HepG2 (cell line): Measurements from ENCODE around the gene AP4M1. TPM values are rescaled to one million over a fixed set of nuclear protein-coding genes. Genes with fewer than 3 reads are reported as not detected.

ENCODE experiments used
- ATAC-seq: fragments of 200-7000 bp; cut with Tn5 transposase; 3 replicates; pipeline ENCODE4 v1.9.1; 2020; ENCODE audit warnings: mild to moderate bottlenecking, moderate library complexity
- BruUV-seq: library from RNA; stranded (reverse); fragments of 400-500 nt; replicated peaks from 2 replicates; lab custom pipeline; 2021; lab: Mats Ljungman, UMichigan
- CTCF ChIA-PET: fragments of 300-600 bp; formaldehyde crosslinking; extraction: SDS; loops from one replicate; lab custom pipeline; 2021; ENCODE audit warnings: low total read pairs, inconsistent platforms, low intra/inter-chr PET ratio; lab: Yijun Ruan, JAX
- POLR2A ChIA-PET: fragments of 350-600 bp; sonication (Branson Sonifier 250); formaldehyde crosslinking; loops from one replicate; lab custom pipeline; 2020; ENCODE audit warnings: antibody characterized with exemption, inconsistent platforms; lab: Yijun Ruan, JAX
- DNase-seq: peaks from one replicate; pipeline ENCODE4 v3.0.0-alpha.2; 2015; ENCODE audit warnings: low spot score
- FAIRE-seq: peaks from 3 replicates; lab custom pipeline; 2011; peaks lifted over from hg19 to GRCh38; lab: Jason Lieb, UNC
- H2AFZ ChIP-seq: one replicate; pipeline ENCODE4 v1.6.1; 2011; ENCODE audit warnings: low read length, inconsistent platforms
- H3K27ac ChIP-seq: fragments of 300-600 bp; 3 replicates; pipeline ENCODE4 v1.8.0; 2011; ENCODE audit warnings: mixed run types, mild to moderate bottlenecking, mixed read lengths, low read length, inconsistent platforms; ENCODE audit not compliant: insufficient read depth; ENCODE audit errors: extremely low read length
- H3K27me3 ChIP-seq, 2 experiments: fragments of 200-600 bp in 1 of 2; 2 replicates in 1 of 2; 3 replicates in 1 of 2; pipeline versions ENCODE4 v1.6.0 to v1.8.0; 2011; ENCODE audit warnings: low read length in 2 of 2, mild to moderate bottlenecking in 2 of 2, moderate library complexity in 2 of 2, inconsistent platforms in 1 of 2; ENCODE audit not compliant: insufficient read depth in 2 of 2, control insufficient read depth in 1 of 2
- H3K36me3 ChIP-seq, 2 experiments: fragments of 200-600 bp in 1 of 2; replicated peaks in 1 of 2; 2 replicates in 1 of 2; 3 replicates in 1 of 2; pipeline versions ENCODE4 v1.5.1 to v1.8.0; 2011; ENCODE audit warnings: low read length in 2 of 2, inconsistent platforms in 1 of 2; ENCODE audit not compliant: insufficient read depth in 2 of 2, control insufficient read depth in 1 of 2
- H3K4me1 ChIP-seq: 2 replicates; pipeline ENCODE4 v1.5.1; 2012; ENCODE audit warnings: low read length, inconsistent platforms; ENCODE audit not compliant: insufficient read depth
- H3K4me2 ChIP-seq: 2 replicates; pipeline ENCODE4 v1.6.0; 2011; ENCODE audit warnings: low read depth, low read length, inconsistent platforms
- H3K4me3 ChIP-seq, 3 experiments: fragments of 200-600 bp in 1 of 3; sonication (generic), shearing (Covaris generic) in 1 of 3; replicated peaks in 1 of 3; 2 replicates each; pipeline ENCODE4 v1.5.1; 2011 to 2016; ENCODE audit warnings: low read length in 3 of 3, inconsistent platforms in 2 of 3, low read depth in 2 of 3, mild to moderate bottlenecking in 2 of 3, control low read depth in 1 of 3, mixed read lengths in 1 of 3; ENCODE audit not compliant: insufficient read depth in 1 of 3
- H3K79me2 ChIP-seq: one replicate; pipeline ENCODE4 v1.6.1; 2011; ENCODE audit warnings: low read length, inconsistent platforms; ENCODE audit not compliant: insufficient read depth
- H3K9ac ChIP-seq: 2 replicates; pipeline ENCODE4 v1.6.0; 2011; ENCODE audit warnings: mild to moderate bottlenecking, low read depth, low read length, inconsistent platforms; ENCODE audit not compliant: insufficient read depth
- H3K9me3 ChIP-seq: 2 replicates; pipeline ENCODE4 v1.5.1; 2012; ENCODE audit warnings: mild to moderate bottlenecking, low read length
- H4K20me1 ChIP-seq: 2 replicates; pipeline ENCODE4 v1.6.0; 2011; ENCODE audit warnings: inconsistent platforms, mild to moderate bottlenecking, low read length, moderate library complexity; ENCODE audit not compliant: insufficient read depth
- BRCA1 ChIP-seq: sonication (generic); formaldehyde crosslinking; IDR thresholded peaks from 2 replicates; pipeline ENCODE4 v1.4.0; 2020; ENCODE audit warnings: missing genetic modification reagents
- CEBPG ChIP-seq: IDR thresholded peaks from 2 replicates; pipeline ENCODE4 v1.6.1; 2016
- FOXK1 ChIP-seq: sonication (generic); formaldehyde crosslinking; IDR thresholded peaks from 2 replicates; pipeline ENCODE4 v1.4.0; 2020; ENCODE audit warnings: low read depth, missing genetic modification reagents, borderline replicate concordance
- IRF2 ChIP-seq: IDR thresholded peaks from 2 replicates; pipeline ENCODE4 v1.6.1; 2018; ENCODE audit warnings: missing genetic modification reagents, missing compliant biosample characterization
- POLR2A ChIP-seq, 2 experiments: IDR thresholded peaks; 2 replicates each; pipeline ENCODE4 v1.6.1; 2011; ENCODE audit warnings: low read depth in 2 of 2, low read length in 2 of 2, mild to moderate bottlenecking in 1 of 2, moderate library complexity in 1 of 2; ENCODE audit not compliant: insufficient read depth in 1 of 2
- RAD21 ChIP-seq: fragments of 450-650 bp; formaldehyde crosslinking; IDR thresholded peaks from 2 replicates; pipeline ENCODE4 v1.5.0; 2020; ENCODE audit warnings: mild to moderate bottlenecking
- RBFOX2 ChIP-seq: fragments of 200-400 bp; formaldehyde crosslinking; IDR thresholded peaks from 2 replicates; pipeline ENCODE4 v1.6.1; 2017; ENCODE audit warnings: low read depth, mild to moderate bottlenecking, low read length
- RXRB ChIP-seq: IDR thresholded peaks from 2 replicates; pipeline ENCODE4 v1.6.1; 2016; ENCODE audit warnings: borderline replicate concordance, missing genetic modification reagents, missing compliant biosample characterization
- SMARCC2 ChIP-seq: fragments of 450-650 bp; IDR thresholded peaks from 2 replicates; pipeline ENCODE4 v1.6.1; 2017; ENCODE audit warnings: antibody characterized with exemption, mild to moderate bottlenecking
- SMC3 ChIP-seq: IDR thresholded peaks from 2 replicates; pipeline ENCODE4 v1.6.1; 2011; ENCODE audit warnings: low read length, improper control_type of control experiment
- SOX13 ChIP-seq, 3 experiments: fragments of 450-650 bp in 1 of 3; sonication (generic) in 1 of 3; formaldehyde crosslinking in 1 of 3; IDR thresholded peaks in 2 of 3; conservative IDR thresholded peaks in 1 of 3; 2 replicates each; pipeline versions ENCODE4 v1.5.0 to v1.6.1; 2016 to 2020; ENCODE audit warnings: antibody characterized with exemption in 1 of 3, mild to moderate bottlenecking in 1 of 3, missing compliant biosample characterization in 1 of 3, missing genetic modification reagents in 1 of 3, moderate library complexity in 1 of 3
- STAG1 ChIP-seq: sonication (generic); formaldehyde crosslinking; IDR thresholded peaks from 2 replicates; pipeline ENCODE4 v1.4.0; 2020; ENCODE audit warnings: missing genetic modification reagents
- TEAD3 ChIP-seq: optimal IDR thresholded peaks from 2 replicates; pipeline ENCODE3; 2016; ENCODE audit warnings: borderline replicate concordance
- TRAFD1 ChIP-seq: sonication (generic); formaldehyde crosslinking; IDR thresholded peaks from 2 replicates; pipeline ENCODE4 v1.5.1; 2020; ENCODE audit warnings: missing genetic modification reagents, mild to moderate bottlenecking, borderline replicate concordance
- YEATS4 ChIP-seq: sonication (generic); formaldehyde crosslinking; IDR thresholded peaks from 2 replicates; pipeline ENCODE4 v1.4.0; 2020; ENCODE audit warnings: missing genetic modification reagents, borderline replicate concordance
- ZNF230 ChIP-seq: sonication (generic); formaldehyde crosslinking; IDR thresholded peaks from 2 replicates; pipeline ENCODE4 v1.4.0; 2020; ENCODE audit warnings: mild to moderate bottlenecking, missing genetic modification reagents
- ZNF484 ChIP-seq: sonication (generic); formaldehyde crosslinking; IDR thresholded peaks from 2 replicates; pipeline ENCODE4 v1.5.1; 2020; ENCODE audit warnings: mild to moderate bottlenecking, low read depth, missing genetic modification reagents, borderline replicate concordance
- ZNF574 ChIP-seq: sonication (generic); formaldehyde crosslinking; IDR thresholded peaks from 2 replicates; pipeline ENCODE4 v1.4.0; 2020; ENCODE audit warnings: missing genetic modification reagents
- ZNF629 ChIP-seq: sonication (generic); formaldehyde crosslinking; conservative IDR thresholded peaks from 2 replicates; pipeline ENCODE4 v1.5.0; 2020; ENCODE audit warnings: missing genetic modification reagents
- WGBS: methylation state at CpG from one replicate; pipeline ENCODE4 v1.1.6; 2017; ENCODE audit warnings: low lambda C conversion rate; 5-methylcytosine and 5-hydroxymethylcytosine counted together
- in situ Hi-C: cut with HindIII; loops from 2 replicates; pipeline ENCODE4 v1.10.0; 2017; ENCODE audit warnings: low pct_unique_long_range_greater_than_20kb; ENCODE audit not compliant: extremely low pct_ligation_motif_present
- intact Hi-C: fragments of 100-400 bp; cut with micrococcal nuclease; formaldehyde crosslinking; loops from one replicate; pipeline ENCODE4 v1.10.0; 2022; ENCODE audit not compliant: unreplicated experiment
- polyA plus RNA-seq, 8 experiments: library from polyadenylated mRNA; depleted of rRNA in 3 of 8; stranded (reverse) in 7 of 8; unstranded in 1 of 8; fragments of >200 nt; fragmentation: Illumina TruSeq in 4 of 8; extraction: Trizol in 4 of 8; gene quantifications; 2 replicates each; pipeline versions ENCODE4 v1.2.1 to v1.2.3, GENCODE V29; 2011 to 2016; ENCODE audit warnings: low read depth in 4 of 8, missing spikeins in 1 of 8, mixed read lengths in 1 of 8; ENCODE audit not compliant: insufficient read depth in 1 of 8
- total RNA-seq, 5 experiments: library from RNA; depleted of rRNA; stranded (reverse); fragments of >200 nt; fragmentation: Illumina TruSeq; extraction: Trizol; gene quantifications; 2 replicates each; pipeline ENCODE4 v1.2.3, GENCODE V29; 2016; ENCODE audit warnings: low read depth in 1 of 5
- TF ChIP-seq, protein P1 (sequence below): sonication (generic); formaldehyde crosslinking; conservative IDR thresholded peaks from 2 replicates; pipeline ENCODE4 v1.8.0; 2022; ENCODE audit warnings: mild to moderate bottlenecking, moderate library complexity, missing genetic modification reagents

The AP4M1 gene
- total and polyA plus RNA-seq, 2 of the 13 experiments (the other 11 are each of a cell fraction or from before 2014, with no cell fraction given): 6.3 to 9.7 TPM

DNA sequence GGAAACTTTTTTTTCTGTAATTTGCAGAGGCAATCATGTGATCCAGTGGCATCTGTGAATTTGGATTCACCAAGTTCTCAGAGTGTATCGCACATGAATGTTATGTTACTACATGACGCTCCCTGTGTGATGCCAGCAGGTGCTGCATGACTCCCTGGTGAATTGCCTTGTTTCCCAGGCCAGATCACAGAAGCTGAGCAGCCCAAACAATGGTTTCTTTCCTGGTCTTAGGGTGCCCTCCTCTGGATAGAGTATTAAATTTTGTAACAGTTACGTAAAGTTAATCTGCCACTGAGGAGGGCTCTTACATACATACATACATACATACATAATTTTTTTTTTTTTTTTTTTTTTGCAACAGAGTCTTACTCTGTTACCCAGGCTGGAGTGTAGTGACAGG lies 48.2 kb upstream of the AP4M1 start:
- peaks cover 6% of the 10 kb centered on the region for H3K79me2 ChIP-seq
- POLR2A ChIA-PET: interaction anchor here (0.7 to 1.3 kb wide), 9 partner anchors 10 to 540 kb away, joined by 3 to 11 read pairs (median 4); no protein-coding TSS in a partner anchor
- peak; percentile 75 for FAIRE-seq
- H3K9me3 ChIP-seq: no peaks in the 10 kb centered on the region
- intact Hi-C loops: loop anchor here (1.0 to 5.0 kb wide), 4 partner anchors 59 to 422 kb away; partner anchors contain the start of gene AZGP1
- no peaks in the 10 kb centered on the region for H4K20me1 ChIP-seq
- BruUV-seq: no TSS peak
- in situ Hi-C loops: loop anchor here (5.0 to 10.0 kb wide), 2 partner anchors 61 to 138 kb away; partner anchors contain the start of gene TRIM4
- no peak overlapping the region for H2AFZ ChIP-seq
- H3K36me3 ChIP-seq: peaks cover 4 to 17% of the 10 kb centered on the region in 2 experiments; a peak in 4 of 5 replicates
- ATAC-seq: peak; percentile 74
- DNase-seq: peak; percentile 81
- H3K27ac ChIP-seq: no peak overlapping the region
- H3K4me1 ChIP-seq: peaks cover 29% of the 10 kb centered on the region
- no peaks in the 10 kb centered on the region; a peak in 1 of 5 replicates for H3K27me3 ChIP-seq
- WGBS: 83% methylated on average over 3 of the region's 3 CpGs
- H3K9ac ChIP-seq: no peak overlapping the region
- CTCF ChIA-PET: interaction anchor here (1.0 to 3.3 kb wide), 4 partner anchors 57 to 140 kb away, joined by 3 to 33 read pairs (median 5); no protein-coding TSS in a partner anchor
- no peak overlapping the region for H3K4me3 ChIP-seq
- H3K4me2 ChIP-seq: no peak overlapping the region
- TF ChIP-seq STAG1 (CRISPR knock-in tag) (peak; percentile 93), TEAD3 (CRISPR knock-in tag) (peak; percentile 19), BRCA1 (CRISPR knock-in tag) (no peak), IRF2 (no peak), RBFOX2 (0 out of 2 replicates have a peak, but pooled peaks have one; percentile 24), ZNF230 (CRISPR knock-in tag) (no peak), RXRB (CRISPR knock-in tag) (peak; percentile 34; the same call in 1 of the 2 replicates), RAD21 (CRISPR knock-in tag) (peak; percentile 72), SMC3 (peak; percentile 91), ZNF574 (CRISPR knock-in tag) (peak; percentile 53; the same call in 1 of the 2 replicates), TRAFD1 (no peak), ZNF484 (CRISPR knock-in tag) (no peak), YEATS4 (CRISPR knock-in tag) (no peak), SOX13 (IDR thresholded peaks at IDR 0.05) (no peak), SOX13 (CRISPR knock-in tag; conservative IDR thresholded peaks at IDR 0.05 in 1 of 2, IDR thresholded peaks at IDR 0.05 in 1 of 2) (0 out of 4 replicates have a peak, but pooled peaks of 1 of the 2 experiments have one; percentile 4), SMARCC2 (no peak), POLR2A (IDR thresholded peaks at IDR 0.05; ENCODE audit: insufficient read depth in 1 of 2, low read depth in 2 of 2, low read length in 2 of 2) (no peak), CEBPG (CRISPR knock-in tag) (peak; percentile 62), ZNF629 (no peak), FOXK1 (no peak)
- TF ChIP-seq, protein P1, sequence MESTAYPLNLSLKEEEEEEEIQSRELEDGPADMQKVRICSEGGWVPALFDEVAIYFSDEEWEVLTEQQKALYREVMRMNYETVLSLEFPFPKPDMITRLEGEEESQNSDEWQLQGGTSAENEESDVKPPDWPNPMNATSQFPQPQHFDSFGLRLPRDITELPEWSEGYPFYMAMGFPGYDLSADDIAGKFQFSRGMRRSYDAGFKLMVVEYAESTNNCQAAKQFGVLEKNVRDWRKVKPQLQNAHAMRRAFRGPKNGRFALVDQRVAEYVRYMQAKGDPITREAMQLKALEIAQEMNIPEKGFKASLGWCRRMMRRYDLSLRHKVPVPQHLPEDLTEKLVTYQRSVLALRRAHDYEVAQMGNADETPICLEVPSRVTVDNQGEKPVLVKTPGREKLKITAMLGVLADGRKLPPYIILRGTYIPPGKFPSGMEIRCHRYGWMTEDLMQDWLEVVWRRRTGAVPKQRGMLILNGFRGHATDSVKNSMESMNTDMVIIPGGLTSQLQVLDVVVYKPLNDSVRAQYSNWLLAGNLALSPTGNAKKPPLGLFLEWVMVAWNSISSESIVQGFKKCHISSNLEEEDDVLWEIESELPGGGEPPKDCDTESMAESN (CRISPR knock-in tag): no peak
